ENCODE measurements around the gene DCTN4.

- TF ChIP-seq POLR2A (IDR thresholded peaks at IDR 0.05; ENCODE audit: low read length) (no peak), GATA1 (IDR thresholded peaks at IDR 0.05; ENCODE audit: low read depth, low read length) (no peak)
Observed at GRCh38 chr5:150797384-150797783, 38.6 kb upstream of the DCTN4 start.

Measured in erythroblast (primary cell).